GM19438 (cell line): ENCODE data around the gene TRMT13.
A peak's percentile ranks its signal among the peaks of the same experiment; 100 is the strongest.

Experiments used
- ATAC-seq: cut with Tn5 transposase; IDR thresholded peaks from one replicate; pipeline ENCODE4 v1.9.1; 2021; ENCODE audit warnings: low read depth; ENCODE audit not compliant: unreplicated experiment

TRMT13 gene

GRCh38 chr1:100132566-100133477 lies at the start of gene TRMT13, which contains the start of gene SASS6:
Gene TRMT13, plus strand, starts transcription at chr1:100133163. Its CDS starts 6 bp downstream, at chr1:100133169.
Gene SASS6, minus strand, starts transcription at chr1:100132930. Its CDS starts 116 bp downstream, at chr1:100132814.
- ATAC-seq, result peak; percentile 95

- no peak for ATAC-seq
Observed at GRCh38 chr1:100087396-100087795, 45.6 kb upstream of the TRMT13 start.

- ATAC-seq, result no peak
Observed at GRCh38 chr1:100089082-100089481, 43.9 kb upstream of the TRMT13 start.

GRCh38 chr1:100090471-100090870 lies 42.5 kb upstream of the TRMT13 start:
- no peak for ATAC-seq

GRCh38 chr1:100100202-100100601 lies 32.8 kb upstream of the TRMT13 start:
- no peak for ATAC-seq

GRCh38 chr1:100101564-100101963 lies 31.4 kb upstream of the TRMT13 start:
- no peak for ATAC-seq

- ATAC-seq, result no peak
Observed at GRCh38 chr1:100107696-100108095, 25.3 kb upstream of the TRMT13 start.

- no peak for ATAC-seq
Observed at GRCh38 chr1:100109554-100110066, 23.4 kb upstream of the TRMT13 start.

- ATAC-seq, result no peak
Observed at GRCh38 chr1:100115524-100115923, 17.4 kb upstream of the TRMT13 start.

- ATAC-seq, result no peak
Observed at GRCh38 chr1:100122177-100122576, 10.8 kb upstream of the TRMT13 start.

- no peak for ATAC-seq
Observed at GRCh38 chr1:100127226-100127625, 5.7 kb upstream of the TRMT13 start.

- no peak for ATAC-seq
Observed at GRCh38 chr1:100130552-100131077, 2.3 kb upstream of the TRMT13 start.

- ATAC-seq, result no peak
Observed at GRCh38 chr1:100131623-100132022, 1.3 kb upstream of the TRMT13 start.

- ATAC-seq, result no peak
Observed at GRCh38 chr1:100134872-100135271, 1.9 kb downstream of the TRMT13 start.

GRCh38 chr1:100137602-100138001 lies 4.6 kb downstream of the TRMT13 start:
- no peak for ATAC-seq

GRCh38 chr1:100141192-100141591 lies 8.2 kb downstream of the TRMT13 start:
- ATAC-seq, result no peak

- ATAC-seq, result no peak
Observed at GRCh38 chr1:100142343-100142742, 9.4 kb downstream of the TRMT13 start.

GRCh38 chr1:100145116-100145515 lies 12.2 kb downstream of the TRMT13 start:
- ATAC-seq, result no peak

GRCh38 chr1:100146958-100147357 lies 14.0 kb downstream of the TRMT13 start:
- ATAC-seq, result no peak

GRCh38 chr1:100147875-100148274 lies 14.9 kb downstream of the TRMT13 start:
- no peak for ATAC-seq

GRCh38 chr1:100151679-100152078 lies 18.7 kb downstream of the TRMT13 start:
- no peak for ATAC-seq

GRCh38 chr1:100152271-100152670 lies 19.3 kb downstream of the TRMT13 start:
- peak; percentile 92 for ATAC-seq
